Right cardiac atrium (tissue), 5 donors: ENCODE measurements around the gene AKR1D1. TPM values are rescaled to one million over a fixed set of nuclear protein-coding genes. Genes with fewer than 3 reads are reported as not detected.
"Not testable (repeated sequence)": the region's sequence is repeated elsewhere in the genome, so short reads cannot be mapped to it uniquely, and the experiment has no call there.

Experiments used
- ATAC-seq, 2 donors: fragments of 200-7000 bp; cut with Tn5 transposase; one replicate each; pipeline versions ENCODE4 v1.8.0 to v1.9.1; 2020; ENCODE audit warnings: moderate library complexity in 2 of 2, mild to moderate bottlenecking in 1 of 2
- DNase-seq, 3 donors: peaks; one replicate each; pipeline ENCODE4 v3.0.0-alpha.2; 2020
- H3K27ac ChIP-seq: one replicate; pipeline ENCODE4 v1.5.1; 2013; ENCODE audit warnings: mild to moderate bottlenecking, low read length, control low read depth, moderate library complexity
- H3K27me3 ChIP-seq: one replicate; pipeline ENCODE4 v1.6.1; 2013; ENCODE audit not compliant: control insufficient read depth, insufficient read depth
- H3K4me1 ChIP-seq: one replicate; pipeline ENCODE4 v1.6.1; 2013; ENCODE audit warnings: low read length; ENCODE audit not compliant: control insufficient read depth, insufficient read depth
- H3K4me3 ChIP-seq: one replicate; pipeline ENCODE4 v1.5.1; 2013; ENCODE audit warnings: low read length, control low read depth
- H3K9me3 ChIP-seq: one replicate; pipeline ENCODE4 v1.6.1; 2013; ENCODE audit warnings: low read length; ENCODE audit not compliant: control insufficient read depth
- WGBS: extraction: QIAGEN DNeasy Blood & Tissue Kit; methylation state at CpG from one replicate; pipeline ENCODE4 v1.1.7; 2013; 5-methylcytosine and 5-hydroxymethylcytosine counted together
- intact Hi-C, 4 donors: fragments of 100-400 bp; cut with DNase I; formaldehyde crosslinking; loops; one replicate each; pipeline versions ENCODE4 v1.11.0 to v1.14.0; 2022 to 2023
- long read RNA-seq, 4 donors: library from polyadenylated mRNA; unstranded; transcript quantifications; one replicate each; pipeline ENCODE4 v2.0.0, GENCODE V29; 2020 to 2021
- polyA plus RNA-seq: library from polyadenylated mRNA; stranded (reverse); fragments of 200-250 nt; gene quantifications from one replicate; pipeline ENCODE4 v1.2.3, GENCODE V29; 2013
- total RNA-seq, 4 donors: library from RNA; stranded (reverse); fragmentation: NEBNext Ultra II Directional; extraction: Animal tissue kit (Norgen Biotek cat#: 25700); gene quantifications; one replicate each; pipeline ENCODE4 v1.2.1, GENCODE V29; 2021
- donor health status: healthy with polysubstance abuse.
- donor health status: DM: no; HTN: yes; CAD: no.
- donor health status: DM: no; HTN: no; CAD: no.
- donor health status: DM: no; HTN: yes; CAD: no; lungs with severe emphysema.
- donor health status: DM: yes; HTN: yes; CAD: no.

AKR1D1 gene
- total RNA-seq: not detected
- polyA plus RNA-seq: not detected
- long read RNA-seq, donor 1: 0 reads
- long read RNA-seq, donor 2: 0 reads
- long read RNA-seq, donor 3: 0 reads
- long read RNA-seq, donor 4: 0 reads

GRCh38 chr7:138076196-138076595, at the start of gene AKR1D1:
AKR1D1 (plus strand) TSS chr7:138076459; CDS start chr7:138076519, 60 bp downstream.
- H3K27ac ChIP-seq: no peak within 1 kb of the TSS
- H3K27me3 ChIP-seq: no peaks in the 10 kb centered on the region
- WGBS: 87% methylated on average over 3 of the region's 3 CpGs
- intact Hi-C loops: no loop called here
- no peak within 1 kb of the TSS for H3K4me3 ChIP-seq
- DNase-seq (no peak), ATAC-seq (no peak)
- no peaks in the 10 kb centered on the region for H3K9me3 ChIP-seq
- no peaks in the 10 kb centered on the region for H3K4me1 ChIP-seq

GRCh38 chr7:138027100-138027499, 49.2 kb upstream of the AKR1D1 start:
- WGBS: 26% methylated on average over 2 of the region's 2 CpGs
- ATAC-seq: no peak
- intact Hi-C loops: no loop called here

GRCh38 chr7:138029126-138029525, 47.1 kb upstream of the AKR1D1 start:
- ATAC-seq: no peak
- H3K9me3 ChIP-seq: no peaks in the 10 kb centered on the region
- intact Hi-C loops: no loop called here

More at GRCh38 chr7:138027100-138027499, 49.2 kb upstream of the AKR1D1 start:
- Histone ChIP-seq H3K4me3 (no peak overlapping the region), H3K9me3 (no peaks in the 10 kb centered on the region), H3K4me1 (no peaks in the 10 kb centered on the region), H3K27ac (no peak overlapping the region), H3K27me3 (no peaks in the 10 kb centered on the region)
- DNase-seq: no peak

GRCh38 chr7:138029941-138030340, 46.3 kb upstream of the AKR1D1 start:
- no peaks in the 10 kb centered on the region for H3K27me3 ChIP-seq
- no peaks in the 10 kb centered on the region for H3K4me1 ChIP-seq
- 88% methylated on average over 2 of the region's 2 CpGs for WGBS
- intact Hi-C loops: no loop called here
- no peak overlapping the region for H3K4me3 ChIP-seq
- ATAC-seq: no peak
- DNase-seq: no peak
- no peak overlapping the region for H3K27ac ChIP-seq
- H3K9me3 ChIP-seq: no peaks in the 10 kb centered on the region

More at GRCh38 chr7:138029126-138029525, 47.1 kb upstream of the AKR1D1 start:
- no peak for DNase-seq
- WGBS: 73% methylated on average over 4 of the region's 4 CpGs
- Histone ChIP-seq H3K27me3 (no peaks in the 10 kb centered on the region), H3K27ac (no peak overlapping the region), H3K4me1 (no peaks in the 10 kb centered on the region), H3K4me3 (no peak overlapping the region)

- Histone ChIP-seq H3K4me3 (no peak overlapping the region), H3K27me3 (no peaks in the 10 kb centered on the region), H3K4me1 (no peaks in the 10 kb centered on the region), H3K9me3 (no peaks in the 10 kb centered on the region), H3K27ac (no peak overlapping the region)
- intact Hi-C loops: no loop called here
- ATAC-seq: no peak
- WGBS: 87% methylated on average over 7 of the region's 7 CpGs
- DNase-seq: no peak
Observed at GRCh38 chr7:138030679-138031351, 45.4 kb upstream of the AKR1D1 start.

GRCh38 chr7:138032186-138032585, 44.1 kb upstream of the AKR1D1 start:
- no peaks in the 10 kb centered on the region for H3K4me1 ChIP-seq
- H3K4me3 ChIP-seq: no peak overlapping the region
- ATAC-seq (no peak), DNase-seq (no peak)
- intact Hi-C loops: no loop called here
- no peaks in the 10 kb centered on the region for H3K27me3 ChIP-seq
- no peak overlapping the region for H3K27ac ChIP-seq
- no peaks in the 10 kb centered on the region for H3K9me3 ChIP-seq

GRCh38 chr7:138032770-138033169, 43.5 kb upstream of the AKR1D1 start:
- H3K4me1 ChIP-seq: no peaks in the 10 kb centered on the region
- intact Hi-C loops: no loop called here
- WGBS: 70% methylated on average over 3 of the region's 3 CpGs

GRCh38 chr7:138033241-138033640, 43.0 kb upstream of the AKR1D1 start:
- Histone ChIP-seq H3K9me3 (no peaks in the 10 kb centered on the region), H3K27ac (no peak overlapping the region)
- intact Hi-C loops: no loop called here

More at GRCh38 chr7:138032770-138033169, 43.5 kb upstream of the AKR1D1 start:
- Histone ChIP-seq H3K9me3 (no peaks in the 10 kb centered on the region), H3K4me3 (no peak overlapping the region), H3K27ac (no peak overlapping the region), H3K27me3 (no peaks in the 10 kb centered on the region)
- ATAC-seq (no peak), DNase-seq (no peak)

GRCh38 chr7:138036135-138036534, 40.1 kb upstream of the AKR1D1 start:
- Histone ChIP-seq H3K4me1 (no peaks in the 10 kb centered on the region), H3K4me3 (no peak overlapping the region), H3K9me3 (no peaks in the 10 kb centered on the region), H3K27ac (no peak overlapping the region), H3K27me3 (no peaks in the 10 kb centered on the region)
- WGBS: 58% methylated on average over 2 of the region's 2 CpGs
- ATAC-seq (no peak), DNase-seq (no peak)
- intact Hi-C loops: no loop called here

More at GRCh38 chr7:138033241-138033640, 43.0 kb upstream of the AKR1D1 start:
- no peak for DNase-seq
- 83% methylated on average over 4 of the region's 4 CpGs for WGBS
- ATAC-seq: no peak
- no peak overlapping the region for H3K4me3 ChIP-seq
- H3K27me3 ChIP-seq: no peaks in the 10 kb centered on the region
- no peaks in the 10 kb centered on the region for H3K4me1 ChIP-seq

- 40% methylated on average over 1 of the region's 1 CpG for WGBS
- H3K9me3 ChIP-seq, H3K4me3 ChIP-seq, intact Hi-C loops, ATAC-seq, H3K4me1 ChIP-seq, H3K27me3 ChIP-seq, DNase-seq, H3K27ac ChIP-seq: not testable (repeated sequence)
Observed at GRCh38 chr7:138040063-138040462, 36.2 kb upstream of the AKR1D1 start.

- no peak overlapping the region for H3K4me3 ChIP-seq
- DNase-seq: no peak
- no peaks in the 10 kb centered on the region for H3K27me3 ChIP-seq
- no peak for ATAC-seq
- H3K27ac ChIP-seq: no peak overlapping the region
- intact Hi-C loops: no loop called here
- 98% methylated on average over 2 of the region's 2 CpGs for WGBS
- H3K9me3 ChIP-seq: no peaks in the 10 kb centered on the region
- H3K4me1 ChIP-seq: no peaks in the 10 kb centered on the region
Observed at GRCh38 chr7:138044897-138045296, 31.4 kb upstream of the AKR1D1 start.
